ENCODE data around the gene BNIP5. TPM values are rescaled to one million over a fixed set of nuclear protein-coding genes. Genes with fewer than 3 reads are reported as not detected.

BNIP5 gene
- total RNA-seq, 2 donors from 2014 or later: not detected

- WGBS, 2 experiments (ENCODE audit: insufficient coverage in 1 of 2, insufficient read length in 1 of 2): 84 to 100% methylated on average over 1 to 3 of the region's 3 CpGs
- Histone ChIP-seq H3K4me3 (ENCODE audit: low read length) (no peak overlapping the region), H3K27me3 (ENCODE audit: control insufficient read depth, insufficient read depth, low read length, poor library complexity, severe bottlenecking) (no peaks in the 10 kb centered on the region), H3K9ac (ENCODE audit: extremely low read depth, low read length, poor library complexity, severe bottlenecking) (no peak overlapping the region), H3K4me1 (ENCODE audit: control insufficient read depth, insufficient read depth, low read length) (no peaks in the 10 kb centered on the region), H3K36me3 (ENCODE audit: control insufficient read depth, insufficient read depth, low read length) (no peaks in the 10 kb centered on the region), H3K9me3 (ENCODE audit: control insufficient read depth, low read length) (no peaks in the 10 kb centered on the region), H3K27ac (ENCODE audit: low read depth, low read length) (no peak overlapping the region)
- no peaks in the 10 kb centered on the region for H3K36me3 Mint-ChIP-seq (ENCODE audit: low read depth)
- H3K9me3 Mint-ChIP-seq: no peaks in the 10 kb centered on the region
- TF ChIP-seq CTCF (conservative IDR thresholded peaks at IDR 0.05): no peak
- no peaks in the 10 kb centered on the region for H3K27me3 Mint-ChIP-seq (ENCODE audit: insufficient read depth)
- no peak overlapping the region for H3K27ac Mint-ChIP-seq
- H3K4me1 Mint-ChIP-seq: peaks cover 6% of the 10 kb centered on the region
- H3K4me3 Mint-ChIP-seq: no peak overlapping the region
- no peak for DNase-seq
Observed at GRCh38 chr6:36322591-36322990, 14.1 kb downstream of the BNIP5 start.

GRCh38 chr6:36320475-36320874 is 16.2 kb downstream of the BNIP5 start:
- H3K9ac ChIP-seq (ENCODE audit: extremely low read depth, low read length, poor library complexity, severe bottlenecking): no peak overlapping the region
- no peak overlapping the region for H3K27ac ChIP-seq (ENCODE audit: low read depth, low read length)
- peaks cover 11% of the 10 kb centered on the region for H3K4me1 Mint-ChIP-seq
- H3K4me1 ChIP-seq (ENCODE audit: control insufficient read depth, insufficient read depth, low read length): no peaks in the 10 kb centered on the region
- WGBS, 2 experiments (ENCODE audit: insufficient coverage in 1 of 2, insufficient read length in 1 of 2): 83 to 91% methylated on average over 1 to 11 of the region's 11 CpGs
- no peak overlapping the region for H3K4me3 ChIP-seq (ENCODE audit: low read length)
- TF ChIP-seq CTCF (conservative IDR thresholded peaks at IDR 0.05): no peak
- H3K9me3 Mint-ChIP-seq: no peaks in the 10 kb centered on the region
- H3K27ac Mint-ChIP-seq: no peak overlapping the region
- H3K36me3 Mint-ChIP-seq (ENCODE audit: low read depth): no peaks in the 10 kb centered on the region
- H3K9me3 ChIP-seq (ENCODE audit: control insufficient read depth, low read length): no peaks in the 10 kb centered on the region
- no peaks in the 10 kb centered on the region for H3K27me3 ChIP-seq (ENCODE audit: control insufficient read depth, insufficient read depth, low read length, poor library complexity, severe bottlenecking)
- H3K27me3 Mint-ChIP-seq (ENCODE audit: insufficient read depth): no peaks in the 10 kb centered on the region
- H3K36me3 ChIP-seq (ENCODE audit: control insufficient read depth, insufficient read depth, low read length): no peaks in the 10 kb centered on the region
- no peak for DNase-seq
- H3K4me3 Mint-ChIP-seq: no peak overlapping the region

- no peaks in the 10 kb centered on the region for H3K9me3 Mint-ChIP-seq
- Histone ChIP-seq H3K9me3 (ENCODE audit: control insufficient read depth, low read length) (no peaks in the 10 kb centered on the region), H3K36me3 (ENCODE audit: control insufficient read depth, insufficient read depth, low read length) (no peaks in the 10 kb centered on the region), H3K4me1 (ENCODE audit: control insufficient read depth, insufficient read depth, low read length) (no peaks in the 10 kb centered on the region), H3K27me3 (ENCODE audit: control insufficient read depth, insufficient read depth, low read length, poor library complexity, severe bottlenecking) (no peaks in the 10 kb centered on the region), H3K27ac (ENCODE audit: low read depth, low read length) (no peak overlapping the region), H3K4me3 (ENCODE audit: low read length) (no peak overlapping the region), H3K9ac (ENCODE audit: extremely low read depth, low read length, poor library complexity, severe bottlenecking) (no peak overlapping the region)
- H3K4me1 Mint-ChIP-seq: peaks cover 11% of the 10 kb centered on the region
- WGBS, 2 experiments (ENCODE audit: insufficient coverage in 1 of 2, insufficient read length in 1 of 2): 90% methylated on average over 2 of the region's 2 CpGs; no CpG with 5 or more reads in 1 of the 2 experiments
- TF ChIP-seq CTCF (conservative IDR thresholded peaks at IDR 0.05): no peak
- H3K36me3 Mint-ChIP-seq (ENCODE audit: low read depth): no peaks in the 10 kb centered on the region
- no peak for DNase-seq
- H3K4me3 Mint-ChIP-seq: no peak overlapping the region
- H3K27me3 Mint-ChIP-seq (ENCODE audit: insufficient read depth): no peaks in the 10 kb centered on the region
- H3K27ac Mint-ChIP-seq: no peak overlapping the region
Observed at GRCh38 chr6:36319821-36320220, 16.9 kb downstream of the BNIP5 start.

Measured in endodermal cell (in vitro differentiated cells).